Glutamatergic neuron (in vitro differentiated cells): ENCODE data around the gene UQCRQ. TPM values are rescaled to one million over a fixed set of nuclear protein-coding genes. Genes with fewer than 3 reads are reported as not detected.
A peak's percentile ranks its signal among the peaks of the same experiment; 100 is the strongest.

ENCODE experiments used
- DNase-seq: peaks from one replicate; pipeline ENCODE4 v3.0.0; 2022
- H3K27ac Mint-ChIP-seq: one replicate; pipeline ENCODE4 v1.8.0; 2020; ENCODE audit warnings: mild to moderate bottlenecking, mixed read lengths, inconsistent platforms; ENCODE audit not compliant: unreplicated experiment
- H3K27me3 Mint-ChIP-seq: one replicate; pipeline ENCODE4 v1.8.0; 2020; ENCODE audit warnings: mild to moderate bottlenecking, moderate library complexity, mixed read lengths, inconsistent platforms; ENCODE audit not compliant: unreplicated experiment
- H3K36me3 Mint-ChIP-seq: one replicate; pipeline ENCODE4 v1.8.0; 2020; ENCODE audit warnings: mild to moderate bottlenecking, mixed read lengths, inconsistent platforms; ENCODE audit not compliant: unreplicated experiment
- H3K4me1 Mint-ChIP-seq: one replicate; pipeline ENCODE4 v1.8.0; 2020; ENCODE audit warnings: mild to moderate bottlenecking, low read depth, mixed read lengths, inconsistent platforms; ENCODE audit not compliant: unreplicated experiment
- H3K4me3 Mint-ChIP-seq: one replicate; pipeline ENCODE4 v1.8.0; 2020; ENCODE audit warnings: mild to moderate bottlenecking, mixed read lengths, inconsistent platforms; ENCODE audit not compliant: unreplicated experiment
- H3K9me3 Mint-ChIP-seq: one replicate; pipeline ENCODE4 v1.8.0; 2020; ENCODE audit warnings: mild to moderate bottlenecking, moderate library complexity, mixed read lengths, inconsistent platforms; ENCODE audit not compliant: unreplicated experiment
- CTCF ChIP-seq: fragments of 200-600 bp; sonication (generic); IDR thresholded peaks from one replicate; pipeline ENCODE4 v1.5.0; 2021; ENCODE audit not compliant: partially characterized antibody, unreplicated experiment
- total RNA-seq: library from RNA; stranded (reverse); fragmentation: NEBNext Ultra II Directional; extraction: Animal tissue kit (Norgen Biotek cat#: 25700); gene quantifications from one replicate; pipeline ENCODE4 v1.2.1, GENCODE V29; 2021; ENCODE audit not compliant: unreplicated experiment

Gene UQCRQ
- total RNA-seq, 1 donor from 2014 or later, result 163 TPM

- Mint-ChIP-seq H3K27me3 (peaks cover 28% of the 10 kb centered on the region), H3K4me3 (no peak overlapping the region)
Measured at GRCh38 chr5:132825033-132825833, 41.2 kb upstream of the UQCRQ start.

GRCh38 chr5:132825834-132826391 lies 40.5 kb upstream of the UQCRQ start:
- Mint-ChIP-seq H3K4me1 (no peaks in the 10 kb centered on the region), H3K9me3 (peaks cover 6% of the 10 kb centered on the region), H3K27ac (no peak overlapping the region), H3K27me3 (peaks cover 30% of the 10 kb centered on the region), H3K36me3 (no peaks in the 10 kb centered on the region), H3K4me3 (no peak overlapping the region)
- no peak for DNase-seq
- TF ChIP-seq CTCF, result no peak

More at GRCh38 chr5:132825033-132825833, 41.2 kb upstream of the UQCRQ start:
- Mint-ChIP-seq H3K4me1 (no peaks in the 10 kb centered on the region), H3K27ac (no peak overlapping the region), H3K9me3 (peaks cover 6% of the 10 kb centered on the region), H3K36me3 (no peaks in the 10 kb centered on the region)
- TF ChIP-seq CTCF, result no peak
- DNase-seq, result peak; percentile 57

GRCh38 chr5:132826424-132827082 lies 39.9 kb upstream of the UQCRQ start:
- no peak for TF ChIP-seq CTCF
- Mint-ChIP-seq H3K27me3 (peaks cover 35% of the 10 kb centered on the region), H3K4me1 (no peaks in the 10 kb centered on the region), H3K27ac (no peak overlapping the region), H3K36me3 (no peaks in the 10 kb centered on the region), H3K4me3 (no peak overlapping the region), H3K9me3 (peaks cover 8% of the 10 kb centered on the region)
- DNase-seq, result no peak

- Mint-ChIP-seq H3K9me3 (peaks cover 8% of the 10 kb centered on the region), H3K27me3 (peaks cover 32% of the 10 kb centered on the region), H3K27ac (no peak overlapping the region), H3K4me3 (no peak overlapping the region), H3K36me3 (no peaks in the 10 kb centered on the region), H3K4me1 (no peaks in the 10 kb centered on the region)
- no peak for DNase-seq
- TF ChIP-seq CTCF, result no peak
Measured at GRCh38 chr5:132827943-132828673, 38.3 kb upstream of the UQCRQ start.
